H9 (cell line): ENCODE results near the gene KCND2. TPM values are rescaled to one million over a fixed set of nuclear protein-coding genes. Genes with fewer than 3 reads are reported as not detected.

ENCODE experiments used
- DNase-seq: peaks from one replicate; pipeline ENCODE4 v3.0.0-alpha.2; 2017
- H2AFZ ChIP-seq: one replicate; pipeline ENCODE4 v1.6.1; 2013; ENCODE audit warnings: mild to moderate bottlenecking, low read length, control low read depth, moderate library complexity
- H2AK5ac ChIP-seq: 2 replicates; pipeline ENCODE4 v1.6.1; 2013; ENCODE audit warnings: low read length, control low read depth, mixed read lengths; ENCODE audit not compliant: insufficient read length
- H2BK120ac ChIP-seq: one replicate; pipeline ENCODE4 v1.6.1; 2013; ENCODE audit warnings: low read depth, mild to moderate bottlenecking, low read length, control low read depth, inconsistent platforms; ENCODE audit not compliant: poor library complexity, severe bottlenecking
- H2BK12ac ChIP-seq: 2 replicates; pipeline ENCODE4 v1.6.1; 2013; ENCODE audit warnings: low read length, control low read depth, mixed read lengths, low read depth; ENCODE audit not compliant: insufficient read length
- H2BK15ac ChIP-seq: 2 replicates; pipeline ENCODE4 v1.6.1; 2013; ENCODE audit warnings: low read depth, low read length, control low read depth
- H2BK20ac ChIP-seq: one replicate; pipeline ENCODE4 v1.6.1; 2013; ENCODE audit warnings: low read depth, mild to moderate bottlenecking, low read length, control low read depth, inconsistent platforms; ENCODE audit not compliant: poor library complexity, severe bottlenecking
- H2BK5ac ChIP-seq: 2 replicates; pipeline ENCODE4 v1.6.1; 2013; ENCODE audit warnings: low read length, control low read depth, mixed read lengths; ENCODE audit not compliant: insufficient read length
- H3K14ac ChIP-seq: 2 replicates; pipeline ENCODE4 v1.6.1; 2013; ENCODE audit warnings: low read length, control low read depth; ENCODE audit not compliant: insufficient read depth
- H3K18ac ChIP-seq: 2 replicates; pipeline ENCODE4 v1.6.1; 2013; ENCODE audit warnings: low read depth, mild to moderate bottlenecking, mixed read lengths, low read length, control low read depth; ENCODE audit not compliant: insufficient read length
- H3K23ac ChIP-seq: 2 replicates; pipeline ENCODE4 v1.6.1; 2013; ENCODE audit warnings: low read length, control low read depth, mixed read lengths, low read depth; ENCODE audit not compliant: insufficient read length
- H3K23me2 ChIP-seq: 2 replicates; pipeline ENCODE4 v1.6.1; 2013; ENCODE audit warnings: low read depth, mild to moderate bottlenecking, mixed read lengths, low read length, control low read depth; ENCODE audit not compliant: insufficient read length, poor library complexity, severe bottlenecking
- H3K27ac ChIP-seq: 2 replicates; pipeline ENCODE4 v1.5.1; 2013; ENCODE audit warnings: low read length, control low read depth, mixed read lengths, low read depth; ENCODE audit not compliant: insufficient read length
- H3K27me3 ChIP-seq: 2 replicates; pipeline ENCODE4 v1.6.1; 2013; ENCODE audit warnings: low read length, control low read depth, inconsistent platforms; ENCODE audit not compliant: insufficient read depth
- H3K4ac ChIP-seq: 2 replicates; pipeline ENCODE4 v1.6.1; 2013; ENCODE audit warnings: low read depth, mild to moderate bottlenecking, control low read depth, inconsistent platforms, low read length, moderate library complexity
- H3K4me1 ChIP-seq: 2 replicates; pipeline ENCODE4 v1.6.1; 2013; ENCODE audit warnings: low read length, control low read depth, inconsistent platforms; ENCODE audit not compliant: insufficient read depth
- H3K4me2 ChIP-seq: 2 replicates; pipeline ENCODE4 v1.6.1; 2013; ENCODE audit warnings: low read length, control low read depth, mixed read lengths; ENCODE audit not compliant: insufficient read length, insufficient read depth
- H3K56ac ChIP-seq: 2 replicates; pipeline ENCODE4 v1.6.1; 2013; ENCODE audit warnings: low read depth, mild to moderate bottlenecking, mixed read lengths, low read length, control low read depth; ENCODE audit not compliant: insufficient read length
- H3K79me1 ChIP-seq: 2 replicates; pipeline ENCODE4 v1.6.1; 2013; ENCODE audit warnings: low read depth, mild to moderate bottlenecking, moderate library complexity, low read length, control low read depth, inconsistent platforms; ENCODE audit not compliant: insufficient read depth, poor library complexity, severe bottlenecking
- H3K79me2 ChIP-seq: 2 replicates; pipeline ENCODE4 v1.6.1; 2013; ENCODE audit warnings: low read length, control low read depth, inconsistent platforms; ENCODE audit not compliant: insufficient read depth
- H3K9ac ChIP-seq: 2 replicates; pipeline ENCODE4 v1.6.1; 2013; ENCODE audit warnings: low read length, control low read depth, mixed read lengths; ENCODE audit not compliant: insufficient read length; ENCODE audit errors: extremely low read depth
- H3K9me3 ChIP-seq: one replicate; pipeline ENCODE4 v1.6.1; 2013; ENCODE audit warnings: low read depth, low read length, inconsistent platforms; ENCODE audit not compliant: control insufficient read depth
- H3T11ph ChIP-seq: one replicate; pipeline ENCODE4 v1.6.1; 2013; ENCODE audit warnings: mild to moderate bottlenecking, low read length, control low read depth, inconsistent platforms
- H4K20me1 ChIP-seq: one replicate; pipeline ENCODE4 v1.6.1; 2013; ENCODE audit not compliant: control insufficient read depth, insufficient read length, insufficient read depth
- H4K5ac ChIP-seq: 2 replicates; pipeline ENCODE4 v1.6.1; 2013; ENCODE audit warnings: low read depth, mild to moderate bottlenecking, mixed read lengths, low read length, control low read depth; ENCODE audit not compliant: insufficient read length
- H4K8ac ChIP-seq: replicated peaks from 2 replicates; pipeline ENCODE4 v1.6.1; 2013; ENCODE audit warnings: low read length, control low read depth, mixed read lengths, low read depth; ENCODE audit not compliant: insufficient read length
- H4K91ac ChIP-seq: 2 replicates; pipeline ENCODE4 v1.6.1; 2013; ENCODE audit warnings: low read depth, mild to moderate bottlenecking, moderate library complexity, mixed read lengths, low read length, control low read depth; ENCODE audit not compliant: insufficient read length
- H3K27ac Mint-ChIP-seq, 3 experiments: 2 replicates in 2 of 3; 3 replicates in 1 of 3; pipeline ENCODE4 v1.8.0; 2020 to 2021; ENCODE audit warnings: mixed read lengths in 3 of 3, mild to moderate bottlenecking in 1 of 3, moderate library complexity in 1 of 3
- H3K27me3 Mint-ChIP-seq: 2 replicates; pipeline ENCODE4 v1.8.0; 2021; ENCODE audit warnings: low read depth, mild to moderate bottlenecking, moderate library complexity, mixed read lengths
- H3K36me3 Mint-ChIP-seq, 3 experiments: 2 replicates in 2 of 3; 3 replicates in 1 of 3; pipeline ENCODE4 v1.8.0; 2020 to 2021; ENCODE audit warnings: low read depth in 3 of 3, mixed read lengths in 3 of 3; ENCODE audit not compliant: insufficient read depth in 1 of 3
- H3K4me1 Mint-ChIP-seq, 2 experiments: 2 replicates each; pipeline ENCODE4 v1.8.0; 2020; ENCODE audit warnings: mixed read lengths in 2 of 2
- H3K4me3 Mint-ChIP-seq, 2 experiments: 2 replicates in 1 of 2; 3 replicates in 1 of 2; pipeline ENCODE4 v1.8.0; 2020 to 2021; ENCODE audit warnings: mild to moderate bottlenecking in 2 of 2, mixed read lengths in 2 of 2, moderate library complexity in 1 of 2
- H3K9me3 Mint-ChIP-seq, 2 experiments: 2 replicates in 1 of 2; 3 replicates in 1 of 2; pipeline ENCODE4 v1.8.0; 2020; ENCODE audit warnings: mild to moderate bottlenecking in 2 of 2, mixed read lengths in 2 of 2, moderate library complexity in 1 of 2
- CTCF ChIP-seq: fragments of 200-600 bp; sonication (generic); conservative IDR thresholded peaks from 3 replicates; pipeline ENCODE4 v1.8.0; 2021; ENCODE audit warnings: antibody characterized with exemption, mild to moderate bottlenecking
- WGBS: extraction: QIAGEN DNeasy Blood & Tissue Kit; methylation state at CpG from one replicate; pipeline ENCODE4 v1.1.7; 2013; ENCODE audit warnings: missing lambda C conversion rate, low lambda C conversion rate, mixed read lengths; ENCODE audit not compliant: insufficient read length; ENCODE audit errors: extremely low coverage; 5-methylcytosine and 5-hydroxymethylcytosine counted together
- total RNA-seq: library from RNA; stranded (reverse); gene quantifications from 2 replicates; pipeline ENCODE4 v1.2.1, GENCODE V29; 2021

The KCND2 gene
- total RNA-seq, 1 experiment from 2014 or later, result 6.4 TPM

- no peak for DNase-seq
- Histone ChIP-seq H3K79me2 (no peaks in the 10 kb centered on the region), H2BK20ac (no peak overlapping the region), H3K4ac (no peak overlapping the region), H2BK12ac (no peak overlapping the region), H4K5ac (no peak overlapping the region), H3K4me2 (no peak overlapping the region), H3K9me3 (no peaks in the 10 kb centered on the region), H2BK5ac (no peak overlapping the region), H3K27ac (no peak overlapping the region), H4K20me1 (no peaks in the 10 kb centered on the region), H3T11ph (no peak overlapping the region), H3K4me1 (no peaks in the 10 kb centered on the region), H2BK15ac (no peak overlapping the region), H2BK120ac (no peak overlapping the region), H3K23me2 (no peaks in the 10 kb centered on the region), H3K27me3 (no peaks in the 10 kb centered on the region), H3K23ac (no peak overlapping the region), H3K18ac (no peak overlapping the region), H3K14ac (no peak overlapping the region), H3K79me1 (no peaks in the 10 kb centered on the region), H2AFZ (no peak overlapping the region), H2AK5ac (no peak overlapping the region), H3K56ac (no peak overlapping the region), H4K91ac (no peak overlapping the region), H3K9ac (no peak overlapping the region), H4K8ac (no peak overlapping the region)
- no peak for TF ChIP-seq CTCF
- H3K27ac Mint-ChIP-seq, result no peak overlapping the region
- no CpG with 5 or more reads among the region's 1 CpG for WGBS
- no peaks in the 10 kb centered on the region for H3K36me3 Mint-ChIP-seq
- no peak overlapping the region for H3K4me3 Mint-ChIP-seq
- no peaks in the 10 kb centered on the region for H3K9me3 Mint-ChIP-seq
- peaks cover 0 to 5% of the 10 kb centered on the region in 2 experiments; a peak in 1 of 4 replicates for H3K4me1 Mint-ChIP-seq
- H3K27me3 Mint-ChIP-seq, result no peaks in the 10 kb centered on the region
Observed at GRCh38 chr7:120628251-120628650, 355.3 kb downstream of the KCND2 start.
